ENCODE results near the gene ZNF584.

The ZNF584 gene

DNA sequence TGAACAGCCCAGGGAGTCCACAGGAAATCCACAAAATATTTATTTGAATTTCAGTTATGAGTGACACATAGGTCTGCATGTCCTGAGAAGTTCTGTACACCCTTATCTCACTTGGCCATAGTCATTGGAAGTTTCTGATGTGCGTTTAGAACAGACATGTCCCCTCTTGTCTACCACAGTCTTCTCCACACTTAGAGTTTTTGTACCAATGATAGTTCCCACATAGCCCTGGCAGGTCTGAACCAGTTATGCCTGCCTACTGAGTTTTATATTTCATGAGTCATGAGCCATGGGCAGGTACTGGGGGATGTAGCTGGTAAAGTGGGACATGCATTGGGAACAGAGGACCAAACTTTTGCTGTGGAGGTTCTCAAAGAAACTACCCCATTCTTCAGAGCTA, 20.2 kb downstream of the ZNF584 start:
- Histone ChIP-seq H3K4me2 (no peak overlapping the region), H2AFZ (ENCODE audit: low read depth) (no peak overlapping the region), H4K20me1 (ENCODE audit: insufficient read depth) (no peaks in the 10 kb centered on the region), H3K36me3 (ENCODE audit: insufficient read depth) (no peaks in the 10 kb centered on the region), H3K27me3 (ENCODE audit: insufficient read depth, low read depth) (no peaks in the 10 kb centered on the region), H3K79me2 (ENCODE audit: insufficient read depth, low read depth) (no peaks in the 10 kb centered on the region), H3K27ac (no peak overlapping the region), H3K4me1 (ENCODE audit: low read depth, poor library complexity, severe bottlenecking) (no peaks in the 10 kb centered on the region), H3K9ac (no peak overlapping the region), H3K4me3 (IDR thresholded peaks at IDR 0.05; ENCODE audit: insufficient read depth, low read depth, low read length) (no peak overlapping the region)
- TF ChIP-seq, protein P1, sequence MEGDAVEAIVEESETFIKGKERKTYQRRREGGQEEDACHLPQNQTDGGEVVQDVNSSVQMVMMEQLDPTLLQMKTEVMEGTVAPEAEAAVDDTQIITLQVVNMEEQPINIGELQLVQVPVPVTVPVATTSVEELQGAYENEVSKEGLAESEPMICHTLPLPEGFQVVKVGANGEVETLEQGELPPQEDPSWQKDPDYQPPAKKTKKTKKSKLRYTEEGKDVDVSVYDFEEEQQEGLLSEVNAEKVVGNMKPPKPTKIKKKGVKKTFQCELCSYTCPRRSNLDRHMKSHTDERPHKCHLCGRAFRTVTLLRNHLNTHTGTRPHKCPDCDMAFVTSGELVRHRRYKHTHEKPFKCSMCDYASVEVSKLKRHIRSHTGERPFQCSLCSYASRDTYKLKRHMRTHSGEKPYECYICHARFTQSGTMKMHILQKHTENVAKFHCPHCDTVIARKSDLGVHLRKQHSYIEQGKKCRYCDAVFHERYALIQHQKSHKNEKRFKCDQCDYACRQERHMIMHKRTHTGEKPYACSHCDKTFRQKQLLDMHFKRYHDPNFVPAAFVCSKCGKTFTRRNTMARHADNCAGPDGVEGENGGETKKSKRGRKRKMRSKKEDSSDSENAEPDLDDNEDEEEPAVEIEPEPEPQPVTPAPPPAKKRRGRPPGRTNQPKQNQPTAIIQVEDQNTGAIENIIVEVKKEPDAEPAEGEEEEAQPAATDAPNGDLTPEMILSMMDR (conservative IDR thresholded peaks at IDR 0.05; ENCODE audit: low read depth, low read length): no peak

- no peaks in the 10 kb centered on the region for H3K27me3 ChIP-seq (ENCODE audit: insufficient read depth, low read depth)
- no peak overlapping the region for H3K27ac ChIP-seq
- TF ChIP-seq, protein P1 (conservative IDR thresholded peaks at IDR 0.05; ENCODE audit: low read depth, low read length): no peak
- H4K20me1 ChIP-seq (ENCODE audit: insufficient read depth): no peaks in the 10 kb centered on the region
- no peaks in the 10 kb centered on the region for H3K36me3 ChIP-seq (ENCODE audit: insufficient read depth)
- H3K4me1 ChIP-seq (ENCODE audit: low read depth, poor library complexity, severe bottlenecking): no peaks in the 10 kb centered on the region
- no peaks in the 10 kb centered on the region for H3K79me2 ChIP-seq (ENCODE audit: insufficient read depth, low read depth)
- no peak overlapping the region for H3K9ac ChIP-seq
- no peak overlapping the region for H3K4me2 ChIP-seq
- H2AFZ ChIP-seq (ENCODE audit: low read depth): no peak overlapping the region
- H3K4me3 ChIP-seq (IDR thresholded peaks at IDR 0.05; ENCODE audit: insufficient read depth, low read depth, low read length): no peak overlapping the region
These were observed 21.3 kb downstream of the ZNF584 start for GRCh38 chr19:58429745-58430144.

DNA sequence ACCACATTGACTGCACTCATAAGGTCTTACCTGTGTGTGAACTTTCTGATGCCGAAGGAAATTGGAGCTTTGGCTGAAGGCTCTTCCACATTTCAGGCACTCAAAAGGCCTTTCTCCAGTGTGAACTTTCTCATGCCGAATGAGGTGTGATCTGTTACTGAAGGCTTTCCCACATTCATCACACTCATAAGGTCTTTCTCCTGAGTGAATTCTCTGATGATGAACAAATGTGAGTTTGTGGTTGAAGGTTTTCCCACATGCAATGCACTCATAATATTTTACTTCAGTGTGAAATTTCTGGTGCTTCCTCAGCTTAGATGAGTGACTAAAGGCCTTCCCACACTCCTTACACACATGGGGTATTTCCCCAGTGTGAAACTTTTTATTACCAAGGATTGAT, 25.8 kb downstream of the ZNF584 start:
- no peaks in the 10 kb centered on the region for H3K27me3 ChIP-seq (ENCODE audit: insufficient read depth, low read depth)
- H2AFZ ChIP-seq (ENCODE audit: low read depth): no peak overlapping the region
- H3K36me3 ChIP-seq (ENCODE audit: insufficient read depth): no peaks in the 10 kb centered on the region
- no peak overlapping the region for H3K9ac ChIP-seq
- H3K4me1 ChIP-seq (ENCODE audit: low read depth, poor library complexity, severe bottlenecking): no peaks in the 10 kb centered on the region
- H3K4me2 ChIP-seq: no peak overlapping the region
- no peak overlapping the region for H3K27ac ChIP-seq
- TF ChIP-seq, protein P1 (conservative IDR thresholded peaks at IDR 0.05; ENCODE audit: low read depth, low read length): no peak
- H4K20me1 ChIP-seq (ENCODE audit: insufficient read depth): no peaks in the 10 kb centered on the region
- no peaks in the 10 kb centered on the region for H3K79me2 ChIP-seq (ENCODE audit: insufficient read depth, low read depth)
- H3K4me3 ChIP-seq (IDR thresholded peaks at IDR 0.05; ENCODE audit: insufficient read depth, low read depth, low read length): no peak overlapping the region

DNA sequence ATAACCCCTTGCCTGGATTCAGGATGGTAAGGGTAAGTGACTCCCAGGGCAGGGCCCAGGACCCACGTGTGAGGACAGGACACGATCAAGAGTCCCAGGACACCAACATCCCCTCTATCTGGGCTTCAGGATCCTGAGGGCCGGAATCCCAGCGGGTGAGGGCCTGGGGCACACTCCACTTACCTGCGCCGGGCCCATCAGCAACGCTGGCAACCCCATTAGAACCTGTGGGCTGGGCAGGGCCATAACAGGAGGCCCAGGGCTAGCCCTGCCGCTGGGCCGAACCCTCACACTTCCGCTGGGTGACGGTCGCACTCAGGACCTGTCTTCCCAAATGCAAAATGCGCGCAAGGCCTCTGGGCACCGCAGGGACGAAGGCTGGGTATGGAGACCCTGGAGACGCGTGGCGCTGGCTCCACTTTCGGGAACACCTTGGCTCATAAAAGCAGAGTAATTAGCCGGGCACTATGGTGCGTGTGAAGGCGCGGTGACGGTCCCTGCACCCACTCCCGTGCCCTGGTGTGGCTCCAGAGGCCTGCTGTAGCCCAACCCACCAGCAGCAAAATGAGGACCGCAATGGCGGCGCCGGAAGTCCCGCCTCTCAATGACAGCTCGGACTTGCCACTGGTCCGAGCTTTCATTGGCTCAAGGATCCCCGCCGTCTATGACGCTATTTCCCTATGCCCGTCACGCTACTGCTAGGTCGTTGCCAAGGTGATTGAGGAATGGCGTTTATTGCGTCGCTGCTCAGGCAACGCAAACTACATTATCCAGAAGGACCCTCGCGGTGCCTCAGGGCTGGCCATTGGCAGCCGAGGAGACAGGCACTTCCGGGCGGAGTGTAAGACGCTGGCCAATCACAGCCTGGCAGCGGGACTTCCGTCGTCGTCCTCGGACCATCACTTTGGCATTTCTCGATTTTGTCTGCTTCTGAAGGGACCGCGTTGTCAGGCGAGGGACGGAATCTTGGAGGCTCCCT, 31.4 kb downstream of the ZNF584 start, which contains the start of gene ZNF132:
Gene ZNF132 (minus strand): TSS at position 578 of the 979 bp plus-strand sequence. CDS start 332 bp downstream, at position 246.
- TF ChIP-seq, protein P1 (conservative IDR thresholded peaks at IDR 0.05; ENCODE audit: low read depth, low read length): no peak
- Histone ChIP-seq H3K27me3 (ENCODE audit: insufficient read depth, low read depth) (no peaks in the 10 kb centered on the region; the same call in 1 of the 2 replicates), H3K27ac (peak within 1 kb of the TSS; percentile 31), H3K9ac (no peak within 1 kb of the TSS; the same call in 1 of the 2 replicates), H4K20me1 (ENCODE audit: insufficient read depth) (no peaks in the 10 kb centered on the region), H3K4me2 (peak within 1 kb of the TSS; percentile 52), H3K4me1 (ENCODE audit: low read depth, poor library complexity, severe bottlenecking) (no peaks in the 10 kb centered on the region), H2AFZ (ENCODE audit: low read depth) (peak within 1 kb of the TSS; percentile 48), H3K4me3 (IDR thresholded peaks at IDR 0.05; ENCODE audit: insufficient read depth, low read depth, low read length) (no peak within 1 kb of the TSS), H3K36me3 (ENCODE audit: insufficient read depth) (no peaks in the 10 kb centered on the region), H3K79me2 (ENCODE audit: insufficient read depth, low read depth) (no peaks in the 10 kb centered on the region)

All from KMS-11 (cell line).